CD1c-positive myeloid dendritic cell (primary cell): ENCODE data around the gene MEP1B.
"Not testable (repeated sequence)": the region's sequence is repeated elsewhere in the genome, so short reads cannot be mapped to it uniquely, and the experiment has no call there.

Source experiments
- DNase-seq: peaks from one replicate; pipeline ENCODE4 v3.0.0-alpha.2; 2016; ENCODE audit errors: extremely low spot score

MEP1B gene

GRCh38 chr18:32189790-32190189 lies at the start of gene MEP1B:
Gene MEP1B, plus strand, starts transcription at chr18:32190039. Its CDS starts 32 bp downstream, at chr18:32190071.
- no peak for DNase-seq

GRCh38 chr18:32148185-32148870 lies 41.5 kb upstream of the MEP1B start:
- no peak for DNase-seq

GRCh38 chr18:32152705-32153448 lies 37.0 kb upstream of the MEP1B start:
- DNase-seq = no peak

GRCh38 chr18:32156855-32157254 lies 33.0 kb upstream of the MEP1B start:
- DNase-seq = no peak

- no peak for DNase-seq
Measured at GRCh38 chr18:32157580-32157979, 32.3 kb upstream of the MEP1B start.

- DNase-seq = peak; percentile 80
Measured at GRCh38 chr18:32158108-32158624, 31.7 kb upstream of the MEP1B start.

GRCh38 chr18:32158631-32159030 lies 31.2 kb upstream of the MEP1B start:
- DNase-seq = not testable (repeated sequence)

- no peak for DNase-seq
Measured at GRCh38 chr18:32160547-32160946, 29.3 kb upstream of the MEP1B start.

- no peak for DNase-seq
Measured at GRCh38 chr18:32167980-32168730, 21.7 kb upstream of the MEP1B start.

GRCh38 chr18:32173654-32174053 lies 16.2 kb upstream of the MEP1B start:
- DNase-seq = no peak

GRCh38 chr18:32174719-32175118 lies 15.1 kb upstream of the MEP1B start:
- no peak for DNase-seq

- DNase-seq = no peak
Measured at GRCh38 chr18:32175265-32175664, 14.6 kb upstream of the MEP1B start.

GRCh38 chr18:32176745-32177144 lies 13.1 kb upstream of the MEP1B start:
- DNase-seq = not testable (repeated sequence)

GRCh38 chr18:32177530-32177929 lies 12.3 kb upstream of the MEP1B start:
- DNase-seq = no peak

- no peak for DNase-seq
Measured at GRCh38 chr18:32183503-32183902, 6.3 kb upstream of the MEP1B start.

- no peak for DNase-seq
Measured at GRCh38 chr18:32190209-32190608, 370 bp downstream of the MEP1B start.

- no peak for DNase-seq
Measured at GRCh38 chr18:32195881-32196815, 6.3 kb downstream of the MEP1B start.

GRCh38 chr18:32200766-32201165 lies 10.9 kb downstream of the MEP1B start:
- DNase-seq = no peak

- no peak for DNase-seq
Measured at GRCh38 chr18:32201948-32202672, 12.3 kb downstream of the MEP1B start.

GRCh38 chr18:32208023-32208422 lies 18.2 kb downstream of the MEP1B start:
- DNase-seq = no peak

GRCh38 chr18:32208577-32208976 lies 18.7 kb downstream of the MEP1B start:
- DNase-seq = no peak
